ENCODE results near the gene SLC29A4. TPM values are rescaled to one million over a fixed set of nuclear protein-coding genes. Genes with fewer than 3 reads are reported as not detected.
"Not testable (repeated sequence)": the region's sequence is repeated elsewhere in the genome, so short reads cannot be mapped to it uniquely, and the experiment has no call there.

The SLC29A4 gene
- polyA plus RNA-seq, 1 donor (not counting 4 experiments of a cell fraction or from before 2014, with no cell fraction given), result 0.43 TPM

DNA sequence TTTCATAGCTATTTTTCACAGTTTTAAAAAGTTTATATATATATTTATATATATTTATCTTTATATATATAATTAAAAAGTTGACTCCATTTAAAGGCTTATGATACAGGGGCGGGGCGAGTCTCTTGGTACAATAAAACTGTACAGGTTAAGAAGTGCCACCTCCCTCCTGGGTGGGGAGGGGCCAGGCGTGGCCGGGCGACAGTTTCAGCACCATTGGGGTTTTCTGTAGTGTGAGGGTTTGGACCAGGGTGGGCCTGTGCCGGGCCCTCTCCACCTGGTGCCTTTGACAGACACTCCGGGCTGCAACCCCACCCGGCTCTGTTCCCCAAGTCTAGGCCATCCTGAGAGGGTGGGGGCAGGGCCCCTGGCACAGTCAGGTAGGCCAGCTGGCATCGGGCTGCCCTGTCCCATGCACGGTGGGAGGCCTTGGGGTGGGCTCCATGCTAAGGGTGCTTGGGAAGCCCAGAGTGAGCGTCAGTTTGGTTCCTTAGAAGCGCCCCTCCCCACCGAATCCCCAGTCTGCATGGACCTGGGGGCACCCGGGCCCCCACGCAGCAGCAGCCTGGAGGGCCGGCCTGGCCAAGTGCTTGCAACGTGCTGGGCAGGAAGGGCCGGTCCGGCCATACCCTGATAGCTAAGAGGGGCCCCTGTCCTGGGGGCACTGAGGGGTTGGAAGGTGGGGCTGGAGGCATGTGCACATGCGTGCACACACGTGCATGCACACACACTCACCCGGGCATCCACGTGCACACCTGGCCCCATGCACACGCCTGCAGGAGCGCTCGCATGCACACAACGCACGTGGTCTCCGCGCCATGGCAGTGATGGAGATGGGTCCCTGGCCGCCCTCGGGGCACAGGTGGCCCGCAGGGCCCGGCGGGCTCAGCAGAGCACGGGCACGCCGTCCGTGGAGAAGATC, 24.7 kb downstream of the SLC29A4 start:
- DNase-seq (ENCODE audit: low read depth, low spot score); H2AFZ ChIP-seq (ENCODE audit: control insufficient read depth, low read length); H3K79me2 ChIP-seq (ENCODE audit: control insufficient read depth, insufficient read depth, low read length); H3K4me2 ChIP-seq (ENCODE audit: control insufficient read depth, extremely low read depth, insufficient read depth, low read depth, low read length); H3K9me3 ChIP-seq (ENCODE audit: control insufficient read depth, low read depth, low read length); H3K4me1 ChIP-seq (ENCODE audit: control insufficient read depth, extremely low read depth, insufficient read depth, low read length); H3K36me3 ChIP-seq (ENCODE audit: control insufficient read depth in 2 of 2, extremely low read depth in 1 of 2, insufficient read depth in 2 of 2, low read length in 2 of 2); H4K20me1 ChIP-seq (ENCODE audit: control insufficient read depth, extremely low read depth, insufficient read depth, low read length); H3K9ac ChIP-seq (ENCODE audit: control insufficient read depth, extremely low read depth, insufficient read depth, low read length); H3K27ac ChIP-seq (ENCODE audit: control insufficient read depth, insufficient read depth, low read length); H3K4me3 ChIP-seq (ENCODE audit: control insufficient read depth in 2 of 3, extremely low read depth in 1 of 3, insufficient read depth in 2 of 3, low read depth in 1 of 3, low read length in 3 of 3); H3K9me1 ChIP-seq (ENCODE audit: control insufficient read depth, extremely low read depth, insufficient read depth, low read length); dilution Hi-C loops (cut with MboI; ENCODE audit: extremely low pct_ligation_motif_present, low sequenced_read_pairs); H3K27me3 ChIP-seq (ENCODE audit: control insufficient read depth, extremely low read depth, insufficient read depth, low read length); FAIRE-seq: not testable (repeated sequence)

DNA sequence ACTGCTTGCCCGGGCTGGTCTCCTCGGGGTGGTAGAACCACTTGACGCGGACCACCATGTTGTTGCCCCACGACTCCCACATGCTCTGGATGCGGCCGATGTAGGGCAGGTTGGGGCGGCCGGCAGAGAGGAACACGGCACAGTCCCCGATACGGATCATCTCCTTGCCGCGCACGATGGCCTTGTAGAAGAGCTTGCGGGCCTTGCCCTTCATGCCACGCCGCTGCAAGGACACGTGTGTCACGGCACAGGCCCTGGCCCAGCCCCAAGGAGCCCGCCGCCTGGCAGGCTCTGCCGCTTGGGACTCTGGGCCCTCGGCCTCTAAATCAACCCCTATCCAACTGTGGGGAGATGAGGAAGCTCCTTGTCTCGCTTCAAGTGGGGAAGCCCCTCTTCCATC, 26.4 kb downstream of the SLC29A4 start:
- Histone ChIP-seq H3K36me3 (ENCODE audit: control insufficient read depth in 2 of 2, extremely low read depth in 1 of 2, insufficient read depth in 2 of 2, low read length in 2 of 2) (peaks cover 8 to 11% of the 10 kb centered on the region in 2 experiments), H3K9me3 (ENCODE audit: control insufficient read depth, low read depth, low read length) (no peaks in the 10 kb centered on the region), H3K27ac (ENCODE audit: control insufficient read depth, insufficient read depth, low read length) (no peak overlapping the region), H3K9ac (ENCODE audit: control insufficient read depth, extremely low read depth, insufficient read depth, low read length) (no peak overlapping the region), H3K4me1 (ENCODE audit: control insufficient read depth, extremely low read depth, insufficient read depth, low read length) (no peaks in the 10 kb centered on the region), H4K20me1 (ENCODE audit: control insufficient read depth, extremely low read depth, insufficient read depth, low read length) (no peaks in the 10 kb centered on the region), H3K9me1 (ENCODE audit: control insufficient read depth, extremely low read depth, insufficient read depth, low read length) (no peaks in the 10 kb centered on the region), H2AFZ (ENCODE audit: control insufficient read depth, low read length) (no peak overlapping the region), H3K4me2 (ENCODE audit: control insufficient read depth, extremely low read depth, insufficient read depth, low read depth, low read length) (no peak overlapping the region), H3K27me3 (ENCODE audit: control insufficient read depth, extremely low read depth, insufficient read depth, low read length) (no peaks in the 10 kb centered on the region), H3K79me2 (ENCODE audit: control insufficient read depth, insufficient read depth, low read length) (no peaks in the 10 kb centered on the region), H3K4me3 (ENCODE audit: control insufficient read depth in 2 of 3, extremely low read depth in 1 of 3, insufficient read depth in 2 of 3, low read depth in 1 of 3, low read length in 3 of 3) (no peak overlapping the region)
- TF ChIP-seq, protein P1, sequence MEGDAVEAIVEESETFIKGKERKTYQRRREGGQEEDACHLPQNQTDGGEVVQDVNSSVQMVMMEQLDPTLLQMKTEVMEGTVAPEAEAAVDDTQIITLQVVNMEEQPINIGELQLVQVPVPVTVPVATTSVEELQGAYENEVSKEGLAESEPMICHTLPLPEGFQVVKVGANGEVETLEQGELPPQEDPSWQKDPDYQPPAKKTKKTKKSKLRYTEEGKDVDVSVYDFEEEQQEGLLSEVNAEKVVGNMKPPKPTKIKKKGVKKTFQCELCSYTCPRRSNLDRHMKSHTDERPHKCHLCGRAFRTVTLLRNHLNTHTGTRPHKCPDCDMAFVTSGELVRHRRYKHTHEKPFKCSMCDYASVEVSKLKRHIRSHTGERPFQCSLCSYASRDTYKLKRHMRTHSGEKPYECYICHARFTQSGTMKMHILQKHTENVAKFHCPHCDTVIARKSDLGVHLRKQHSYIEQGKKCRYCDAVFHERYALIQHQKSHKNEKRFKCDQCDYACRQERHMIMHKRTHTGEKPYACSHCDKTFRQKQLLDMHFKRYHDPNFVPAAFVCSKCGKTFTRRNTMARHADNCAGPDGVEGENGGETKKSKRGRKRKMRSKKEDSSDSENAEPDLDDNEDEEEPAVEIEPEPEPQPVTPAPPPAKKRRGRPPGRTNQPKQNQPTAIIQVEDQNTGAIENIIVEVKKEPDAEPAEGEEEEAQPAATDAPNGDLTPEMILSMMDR (optimal IDR thresholded peaks at IDR 0.05 in 1 of 3, IDR thresholded peaks at IDR 0.05 in 1 of 3, conservative IDR thresholded peaks at IDR 0.05 in 1 of 3; ENCODE audit: extremely low read depth in 1 of 3, insufficient read depth in 2 of 3, low read length in 3 of 3), result no peak
- TF ChIP-seq EZH2 (IDR thresholded peaks at IDR 0.05; ENCODE audit: low read length), result no peak
- dilution Hi-C loops (cut with MboI; ENCODE audit: extremely low pct_ligation_motif_present, low sequenced_read_pairs), result no loop called here
- FAIRE-seq (no peak), DNase-seq (ENCODE audit: low read depth, low spot score) (no peak)

Measured in keratinocyte (primary cell).